ENCODE results near the gene NVL. TPM values are rescaled to one million over a fixed set of nuclear protein-coding genes. Genes with fewer than 3 reads are reported as not detected.

NVL gene
- total RNA-seq, 1 experiment from 2014 or later, result 45.0 TPM

DNA sequence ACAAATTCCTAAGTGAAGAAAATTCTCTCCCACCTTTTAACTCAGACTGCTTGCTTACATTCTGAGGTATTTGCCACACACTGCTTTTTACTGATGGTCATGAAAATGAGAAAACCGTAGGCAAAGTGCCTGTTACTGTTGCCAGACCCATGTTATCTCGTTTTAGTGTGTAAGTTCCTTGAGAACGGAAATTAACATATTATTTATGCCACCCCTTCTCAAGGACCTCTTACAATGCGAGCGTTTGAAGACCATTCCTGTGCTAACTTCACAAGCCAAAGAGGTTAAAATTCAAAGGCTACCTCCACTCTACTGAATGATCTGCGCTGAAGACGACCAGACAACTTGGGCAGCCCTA is 509 bp downstream of the NVL start:
- no peak for DNase-seq
- H3K36me3 ChIP-seq (ENCODE audit: control insufficient read depth, insufficient read depth, low read length), result no peaks in the 10 kb centered on the region
- H3K9me3 ChIP-seq, result no peaks in the 10 kb centered on the region
- no peak for TF ChIP-seq CTCF (IDR thresholded peaks at IDR 0.05; ENCODE audit: insufficient read depth in 1 of 2, low read depth in 1 of 2, low read length in 1 of 2, severe bottlenecking in 1 of 2, unreplicated experiment in 1 of 2)
- peak overlapping the region; percentile 76 for H3K4me3 ChIP-seq (ENCODE audit: low read depth, low read length)
- peak overlapping the region; percentile 92 for H3K4me3 Mint-ChIP-seq (ENCODE audit: unreplicated experiment)
- no peaks in the 10 kb centered on the region for H3K27me3 Mint-ChIP-seq (ENCODE audit: insufficient read depth, unreplicated experiment)
- no peaks in the 10 kb centered on the region; the same call in 1 of the 2 replicates for H3K4me1 ChIP-seq
- H3K9me3 Mint-ChIP-seq (ENCODE audit: unreplicated experiment), result no peaks in the 10 kb centered on the region
- H3K27ac Mint-ChIP-seq (ENCODE audit: unreplicated experiment), result peak overlapping the region; percentile 99
- H3K36me3 Mint-ChIP-seq (ENCODE audit: insufficient read depth, unreplicated experiment), result no peaks in the 10 kb centered on the region
- no peaks in the 10 kb centered on the region for H3K27me3 ChIP-seq (replicated peaks; ENCODE audit: control insufficient read depth, insufficient read depth, low read length)
- ChIA-PET CTCF (interaction anchor here (0.5 to 1.4 kb wide), 3 partner anchors 20 to 593 kb away, joined by 3 read pairs; no protein-coding TSS in a partner anchor), POLR2A (interaction anchor here (1.0 to 1.4 kb wide), 2 partner anchors 14 to 15 kb away, joined by 3 to 6 read pairs; no protein-coding TSS in a partner anchor)
- peaks cover 20% of the 10 kb centered on the region for H3K4me1 Mint-ChIP-seq (ENCODE audit: low read depth, unreplicated experiment)
- intact Hi-C loops (cut with micrococcal nuclease; ENCODE audit: unreplicated experiment), result no loop called here
- TSS peak; percentile 64 for BruUV-seq (replicated peaks)

- Mint-ChIP-seq H3K4me3 (ENCODE audit: unreplicated experiment) (peak overlapping the region; percentile 92), H3K27ac (ENCODE audit: unreplicated experiment) (peak overlapping the region; percentile 27), H3K4me1 (ENCODE audit: low read depth, unreplicated experiment) (peaks cover 20% of the 10 kb centered on the region), H3K36me3 (ENCODE audit: insufficient read depth, unreplicated experiment) (no peaks in the 10 kb centered on the region), H3K9me3 (ENCODE audit: unreplicated experiment) (no peaks in the 10 kb centered on the region), H3K27me3 (ENCODE audit: insufficient read depth, unreplicated experiment) (no peaks in the 10 kb centered on the region)
- H3K36me3 ChIP-seq (ENCODE audit: control insufficient read depth, insufficient read depth, low read length), result no peaks in the 10 kb centered on the region
- H3K4me1 ChIP-seq, result no peaks in the 10 kb centered on the region; the same call in 1 of the 2 replicates
- TF ChIP-seq CTCF (IDR thresholded peaks at IDR 0.05; ENCODE audit: insufficient read depth in 1 of 2, low read depth in 1 of 2, low read length in 1 of 2, severe bottlenecking in 1 of 2, unreplicated experiment in 1 of 2), result no peak
- no peaks in the 10 kb centered on the region for H3K27me3 ChIP-seq (replicated peaks; ENCODE audit: control insufficient read depth, insufficient read depth, low read length)
- intact Hi-C loops (cut with micrococcal nuclease; ENCODE audit: unreplicated experiment), result no loop called here
- peak overlapping the region; percentile 76 for H3K4me3 ChIP-seq (ENCODE audit: low read depth, low read length)
- ChIA-PET POLR2A (no interaction called here), CTCF (no interaction called here)
- BruUV-seq (replicated peaks), result no TSS peak
- no peak for DNase-seq
- H3K9me3 ChIP-seq, result no peaks in the 10 kb centered on the region
These were observed 1.3 kb downstream of the NVL start for GRCh38 chr1:224328644-224329043.

GRCh38 chr1:224325959-224326358 is 4.0 kb downstream of the NVL start:
- Histone ChIP-seq H3K4me3 (ENCODE audit: low read depth, low read length) (no peak overlapping the region), H3K27me3 (replicated peaks; ENCODE audit: control insufficient read depth, insufficient read depth, low read length) (no peaks in the 10 kb centered on the region), H3K9me3 (no peaks in the 10 kb centered on the region), H3K36me3 (ENCODE audit: control insufficient read depth, insufficient read depth, low read length) (no peaks in the 10 kb centered on the region), H3K4me1 (no peaks in the 10 kb centered on the region; the same call in 1 of the 2 replicates)
- peaks cover 1% of the 10 kb centered on the region for H3K36me3 Mint-ChIP-seq (ENCODE audit: insufficient read depth, unreplicated experiment)
- H3K9me3 Mint-ChIP-seq (ENCODE audit: unreplicated experiment), result no peaks in the 10 kb centered on the region
- DNase-seq, result no peak
- H3K4me3 Mint-ChIP-seq (ENCODE audit: unreplicated experiment), result no peak overlapping the region
- ChIA-PET CTCF (no interaction called here), POLR2A (no interaction called here)
- no peak for TF ChIP-seq CTCF (IDR thresholded peaks at IDR 0.05; ENCODE audit: insufficient read depth in 1 of 2, low read depth in 1 of 2, low read length in 1 of 2, severe bottlenecking in 1 of 2, unreplicated experiment in 1 of 2)
- H3K27me3 Mint-ChIP-seq (ENCODE audit: insufficient read depth, unreplicated experiment), result no peaks in the 10 kb centered on the region
- intact Hi-C loops (cut with micrococcal nuclease; ENCODE audit: unreplicated experiment), result no loop called here
- H3K27ac Mint-ChIP-seq (ENCODE audit: unreplicated experiment), result no peak overlapping the region
- peaks cover 19% of the 10 kb centered on the region for H3K4me1 Mint-ChIP-seq (ENCODE audit: low read depth, unreplicated experiment)
- BruUV-seq (replicated peaks), result no TSS peak

Data from Caco-2 (cell line).